ENCODE measurements around the gene DCST2. TPM values are rescaled to one million over a fixed set of nuclear protein-coding genes. Genes with fewer than 3 reads are reported as not detected.

DCST2 gene
- total RNA-seq, 1 donor from 2014 or later = 0.64 TPM

DNA sequence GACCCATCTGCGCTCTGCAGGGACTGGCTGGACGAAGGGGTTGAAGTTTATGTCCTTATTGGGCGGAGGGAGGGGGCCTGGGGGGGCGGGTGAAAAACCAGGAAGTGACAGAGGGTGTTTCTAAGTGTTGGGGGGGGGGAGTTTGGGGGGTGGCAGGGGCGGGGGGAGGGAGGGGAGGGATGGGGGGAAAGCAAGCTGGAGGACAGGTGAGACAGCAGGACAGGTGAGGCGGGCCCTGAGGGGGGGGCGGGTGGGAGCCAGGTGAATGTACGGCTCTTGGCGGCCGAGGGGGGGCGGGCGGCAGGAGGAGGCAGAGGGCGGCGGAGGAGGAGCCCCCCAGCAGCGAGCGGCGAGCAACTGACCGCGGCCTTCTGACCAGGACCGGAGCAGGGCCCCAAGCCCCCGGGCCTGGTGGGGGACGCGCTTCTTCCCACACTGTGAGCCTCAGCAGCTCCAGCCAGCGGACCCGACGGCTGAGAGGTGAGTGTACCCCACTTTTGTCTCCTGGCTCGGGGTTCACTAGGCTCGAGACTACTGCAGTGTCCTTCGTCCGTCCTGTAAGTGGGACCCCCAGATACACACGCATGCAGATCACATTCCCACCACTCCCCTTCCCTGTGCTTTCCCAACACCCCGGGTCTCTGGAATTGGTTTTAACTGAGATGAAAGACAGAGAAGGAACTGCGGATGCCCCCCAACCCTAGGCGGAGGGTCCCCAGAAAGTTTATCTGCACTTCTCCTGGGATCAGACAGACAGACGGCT is 30.9 kb downstream of the DCST2 start, which contains the start of gene ZBTB7B:
ZBTB7B (plus strand) TSS at position 339 of the 763 bp plus-strand sequence. CDS start 11,859 bp downstream, outside the sequence.
- Mint-ChIP-seq H3K4me1 (ENCODE audit: low read depth, unreplicated experiment) (peaks cover 10% of the 10 kb centered on the region), H3K27ac (ENCODE audit: unreplicated experiment) (peak within 1 kb of the TSS; percentile 34), H3K36me3 (ENCODE audit: unreplicated experiment) (no peaks in the 10 kb centered on the region), H3K27me3 (ENCODE audit: unreplicated experiment) (peaks cover 12% of the 10 kb centered on the region), H3K4me3 (ENCODE audit: unreplicated experiment) (peak within 1 kb of the TSS; percentile 93), H3K9me3 (ENCODE audit: unreplicated experiment) (peaks cover 5% of the 10 kb centered on the region)
- no peak for TF ChIP-seq CTCF (IDR thresholded peaks at IDR 0.05; ENCODE audit: partially characterized antibody, unreplicated experiment)
- DNase-seq = no peak

GRCh38 chr1:155001675-155002463 is 31.7 kb downstream of the DCST2 start:
- peaks cover 12% of the 10 kb centered on the region for H3K27me3 Mint-ChIP-seq (ENCODE audit: unreplicated experiment)
- H3K4me3 Mint-ChIP-seq (ENCODE audit: unreplicated experiment) = peak overlapping the region; percentile 82
- H3K9me3 Mint-ChIP-seq (ENCODE audit: unreplicated experiment) = peaks cover 5% of the 10 kb centered on the region
- peak; percentile 100 for DNase-seq
- H3K4me1 Mint-ChIP-seq (ENCODE audit: low read depth, unreplicated experiment) = peaks cover 10% of the 10 kb centered on the region
- TF ChIP-seq CTCF (IDR thresholded peaks at IDR 0.05; ENCODE audit: partially characterized antibody, unreplicated experiment) = no peak
- H3K36me3 Mint-ChIP-seq (ENCODE audit: unreplicated experiment) = no peaks in the 10 kb centered on the region
- no peak overlapping the region for H3K27ac Mint-ChIP-seq (ENCODE audit: unreplicated experiment)

- DNase-seq = no peak
- Mint-ChIP-seq H3K9me3 (ENCODE audit: unreplicated experiment) (peaks cover 5% of the 10 kb centered on the region), H3K4me1 (ENCODE audit: low read depth, unreplicated experiment) (peaks cover 9% of the 10 kb centered on the region), H3K36me3 (ENCODE audit: unreplicated experiment) (no peaks in the 10 kb centered on the region), H3K4me3 (ENCODE audit: unreplicated experiment) (peak overlapping the region; percentile 75), H3K27ac (ENCODE audit: unreplicated experiment) (no peak overlapping the region), H3K27me3 (ENCODE audit: unreplicated experiment) (peaks cover 12% of the 10 kb centered on the region)
- no peak for TF ChIP-seq CTCF (IDR thresholded peaks at IDR 0.05; ENCODE audit: partially characterized antibody, unreplicated experiment)
These were observed 32.2 kb downstream of the DCST2 start for GRCh38 chr1:155001425-155001674.

- Mint-ChIP-seq H3K4me3 (ENCODE audit: unreplicated experiment) (peak overlapping the region; percentile 75), H3K27ac (ENCODE audit: unreplicated experiment) (no peak overlapping the region), H3K27me3 (ENCODE audit: unreplicated experiment) (peaks cover 9% of the 10 kb centered on the region), H3K36me3 (ENCODE audit: unreplicated experiment) (no peaks in the 10 kb centered on the region), H3K4me1 (ENCODE audit: low read depth, unreplicated experiment) (peaks cover 7% of the 10 kb centered on the region), H3K9me3 (ENCODE audit: unreplicated experiment) (peaks cover 5% of the 10 kb centered on the region)
- TF ChIP-seq CTCF (IDR thresholded peaks at IDR 0.05; ENCODE audit: partially characterized antibody, unreplicated experiment) = no peak
- peak; percentile 84 for DNase-seq
These were observed 32.7 kb downstream of the DCST2 start for GRCh38 chr1:155000726-155001424.

Measured in glutamatergic neuron (in vitro differentiated cells).